Kidney (tissue), 14 donors: ENCODE data around the gene KPNA1. TPM values are rescaled to one million over a fixed set of nuclear protein-coding genes. Genes with fewer than 3 reads are reported as not detected.
A peak's percentile ranks its signal among the peaks of the same experiment; 100 is the strongest.

ENCODE experiments used
- DNase-seq, 5 donors: peaks; one replicate each; pipeline ENCODE4 v3.0.0-alpha.2; 2013 to 2020
- FAIRE-seq: peaks from 2 replicates; lab custom pipeline; 2012; peaks lifted over from hg19 to GRCh38; lab: Jason Lieb, UNC
- H3K27ac ChIP-seq, 2 donors: one replicate each; pipeline ENCODE4 v1.7.0; 2013; ENCODE audit warnings: low read depth in 2 of 2, low read length in 2 of 2, inconsistent platforms in 1 of 2
- H3K27me3 ChIP-seq: one replicate; pipeline ENCODE4 v1.7.1; 2013; ENCODE audit warnings: low read length, inconsistent platforms; ENCODE audit not compliant: control insufficient read depth, insufficient read depth
- H3K36me3 ChIP-seq, 3 donors: one replicate each; pipeline versions ENCODE4 v1.7.0 to v1.7.1; 2013; ENCODE audit warnings: low read length in 3 of 3, control low read depth in 1 of 3, inconsistent platforms in 1 of 3; ENCODE audit not compliant: insufficient read depth in 3 of 3, control insufficient read depth in 2 of 3
- H3K4me1 ChIP-seq, 3 donors: one replicate each; pipeline versions ENCODE4 v1.7.0 to v1.7.1; 2013; ENCODE audit warnings: low read length in 3 of 3, inconsistent platforms in 1 of 3, low read depth in 1 of 3; ENCODE audit not compliant: control insufficient read depth in 2 of 3, insufficient read depth in 2 of 3
- H3K4me3 ChIP-seq, 3 donors: one replicate each; pipeline versions ENCODE4 v1.7.0 to v1.8.1; 2013; ENCODE audit warnings: low read length in 3 of 3, control low read depth in 1 of 3, inconsistent platforms in 1 of 3
- H3K9ac ChIP-seq, 3 donors: one replicate each; pipeline versions ENCODE4 v1.7.0 to v1.7.1; 2013; ENCODE audit warnings: low read length in 3 of 3, control low read depth in 1 of 3, inconsistent platforms in 1 of 3
- H3K9me3 ChIP-seq, 3 donors: one replicate each; pipeline versions ENCODE4 v1.7.0 to v1.7.1; 2013; ENCODE audit warnings: low read length in 3 of 3, control low read depth in 1 of 3, inconsistent platforms in 1 of 3; ENCODE audit not compliant: control insufficient read depth in 2 of 3, insufficient read depth in 1 of 3
- CTCF ChIP-seq: IDR thresholded peaks from 3 replicates; pipeline ENCODE4 v1.5.1; 2012; ENCODE audit warnings: mild to moderate bottlenecking, moderate library complexity, borderline replicate concordance; ENCODE audit not compliant: insufficient read depth; ENCODE audit errors: extremely low read depth
- intact Hi-C: fragments of 100-400 bp; cut with DNase I; formaldehyde crosslinking; loops from one replicate; pipeline ENCODE4 v1.11.1; 2022
- polyA plus RNA-seq: library from polyadenylated mRNA; stranded (reverse); fragments of 350-450 nt; fragmentation: Illumina TruSeq; extraction: RNeasy Lipid Tissue Mini Kit (QIAGEN cat#74804); gene quantifications from one replicate; pipeline ENCODE4 v1.2.3, GENCODE V29; 2014; ENCODE audit warnings: low read depth, low replicate concordance; ENCODE audit not compliant: insufficient read depth
- total RNA-seq: library from RNA; stranded (reverse); fragmentation: NEBNext Ultra II Directional; extraction: Animal tissue kit (Norgen Biotek cat#: 25700); gene quantifications from one replicate; pipeline ENCODE4 v1.2.1, GENCODE V29; 2021
- donor health status: control.
- donor health status: control.
- donor health status: control.
- donor health status: control.
- donor health status: control.
- donor health status: DM: yes; HTN: yes; CAD: no.
- donor health status: Normal renal cell carcinoma (clear cell type).

The KPNA1 gene
- total and polyA plus RNA-seq, 2 donors from 2014 or later, result 16.8 to 64.5 TPM

- H3K9me3 ChIP-seq, result no peaks in the 10 kb centered on the region
- no peaks in the 10 kb centered on the region for H3K27me3 ChIP-seq
- FAIRE-seq (no peak), DNase-seq (peak in 4 of 5 donors; percentile 13 to 44 (median 39))
- H3K4me3 ChIP-seq, result peak overlapping the region; percentile 71 to 77 (median 73)
- peak overlapping the region; percentile 67 to 88 (median 74) for H3K9ac ChIP-seq
- intact Hi-C loops, result loop anchor here (5.0 kb wide), 1 partner anchor 114 kb away; no protein-coding TSS in a partner anchor
- H3K4me1 ChIP-seq, result peaks cover 0 to 11% (median 9%) of the 10 kb centered on the region in 3 donors
- H3K27ac ChIP-seq, result peak overlapping the region; percentile 90 to 98
- peaks cover 0 to 8% (median 6%) of the 10 kb centered on the region in 3 donors for H3K36me3 ChIP-seq
- no peak for TF ChIP-seq CTCF
Measured at GRCh38 chr3:122563717-122564025, 48.9 kb upstream of the KPNA1 start.

DNA sequence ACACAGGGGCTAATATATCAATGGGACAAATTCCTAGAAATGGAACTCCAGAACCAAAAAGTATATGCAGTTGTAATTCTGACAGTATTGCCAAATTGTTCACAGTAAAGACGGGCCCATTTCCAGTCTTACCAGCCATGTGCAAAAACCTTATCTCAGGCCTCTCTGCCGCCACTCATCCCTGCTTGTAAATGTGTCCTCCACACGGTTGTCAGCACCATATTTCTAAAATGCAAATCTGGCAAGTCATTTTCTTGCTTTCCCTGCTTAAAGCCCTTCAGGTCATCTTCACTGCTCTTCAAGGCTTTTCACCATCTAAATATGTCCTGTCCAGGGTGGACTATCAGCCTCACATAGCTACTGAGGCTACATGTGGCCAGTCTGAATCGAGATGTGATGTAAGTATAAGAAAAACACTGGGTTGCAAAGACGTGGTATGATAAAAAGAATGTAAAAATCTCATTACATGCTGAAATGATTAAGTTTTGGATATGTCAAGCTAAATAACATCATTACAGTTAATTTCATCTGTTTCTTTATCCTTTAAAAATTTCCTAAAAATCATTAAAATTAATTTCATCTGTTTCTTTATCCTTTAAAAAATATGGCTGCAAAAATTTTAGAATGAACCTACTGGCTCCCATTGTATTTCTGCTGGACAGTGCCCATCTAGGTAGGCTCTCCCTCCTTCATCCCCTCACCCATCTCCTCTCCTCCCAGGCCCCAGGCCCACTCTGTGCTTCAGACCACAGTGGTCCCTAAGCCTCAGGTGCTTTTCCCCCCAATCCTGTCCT, 48.4 kb upstream of the KPNA1 start:
- peaks cover 0 to 11% (median 9%) of the 10 kb centered on the region in 3 donors for H3K4me1 ChIP-seq

GRCh38 chr3:122560680-122561079, 45.9 kb upstream of the KPNA1 start:
- H3K9me3 ChIP-seq, result no peaks in the 10 kb centered on the region
- H3K9ac ChIP-seq, result no peak overlapping the region
- peaks cover 0 to 5% (median 2%) of the 10 kb centered on the region in 3 donors for H3K36me3 ChIP-seq
- H3K27me3 ChIP-seq, result no peaks in the 10 kb centered on the region
- TF ChIP-seq CTCF, result peak; percentile 58
- no peak for FAIRE-seq
- intact Hi-C loops, result loop anchor here (5.0 kb wide), 1 partner anchor 117 kb away; no protein-coding TSS in a partner anchor
- no peak overlapping the region for H3K4me3 ChIP-seq
- peaks cover 0 to 9% (median 8%) of the 10 kb centered on the region in 3 donors for H3K4me1 ChIP-seq
- no peak overlapping the region for H3K27ac ChIP-seq
- DNase-seq, result peak in 4 of 5 donors; percentile 48 to 89 (median 73)

More for the DNA sequence above, 48.4 kb upstream of the KPNA1 start:
- TF ChIP-seq CTCF, result no peak
- no peak for DNase-seq
- H3K27me3 ChIP-seq, result no peaks in the 10 kb centered on the region
- peak overlapping the region in 2 of 3 donors; percentile 73 to 77 for H3K4me3 ChIP-seq
- H3K9me3 ChIP-seq, result no peaks in the 10 kb centered on the region
- H3K36me3 ChIP-seq, result peaks cover 0 to 8% (median 6%) of the 10 kb centered on the region in 3 donors
- H3K27ac ChIP-seq, result peak overlapping the region; percentile 90 to 98
- no peak for FAIRE-seq
- intact Hi-C loops, result loop anchor here (5.0 kb wide), 1 partner anchor 114 kb away; no protein-coding TSS in a partner anchor
- peak overlapping the region in 2 of 3 donors; percentile 74 to 88 for H3K9ac ChIP-seq
